Stimulated activated CD4-positive, alpha-beta T cell treated with anti-CD3 and anti-CD28 coated beads, Interleukin-2, amount 100 ng/mL, for 24 hours (primary cell): ENCODE data around the gene ACVR2B.
A peak's percentile ranks its signal among the peaks of the same experiment; 100 is the strongest.

Experiments used
- DNase-seq, 2 donors: peaks; one replicate each; pipeline ENCODE4 v3.0.0-alpha.2; 2020

ACVR2B gene

GRCh38 chr3:38458796-38459498, 5.3 kb downstream of the ACVR2B start:
- no peak for DNase-seq

DNA sequence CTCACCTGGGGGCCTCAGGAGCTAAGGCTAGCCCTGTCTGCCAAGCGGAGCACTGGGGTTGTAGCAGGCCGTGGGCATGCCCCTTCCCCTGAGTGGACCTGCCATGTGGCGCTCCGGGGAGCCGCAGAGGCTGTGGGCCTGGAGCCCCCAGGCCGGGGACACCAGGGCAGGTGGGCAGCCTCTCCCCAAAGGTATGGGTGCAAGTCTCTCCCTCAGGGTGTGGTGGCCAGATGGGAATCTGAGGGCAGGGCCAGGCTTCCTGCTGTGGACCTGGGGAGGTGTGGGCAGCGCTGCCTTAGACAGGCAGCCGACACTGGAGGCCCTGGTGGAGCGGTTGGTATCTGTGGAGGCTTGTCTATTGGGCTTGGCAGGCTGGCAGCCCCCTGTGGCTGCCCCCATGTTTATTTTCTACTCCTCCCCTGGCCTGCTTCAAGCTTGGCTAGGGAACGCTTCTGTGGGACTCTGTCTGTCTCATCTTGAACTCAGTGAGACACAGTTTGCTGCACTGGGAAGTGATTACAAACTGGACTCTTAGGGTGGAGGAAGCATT, 5.9 kb downstream of the ACVR2B start:
- DNase-seq, result no peak

DNA sequence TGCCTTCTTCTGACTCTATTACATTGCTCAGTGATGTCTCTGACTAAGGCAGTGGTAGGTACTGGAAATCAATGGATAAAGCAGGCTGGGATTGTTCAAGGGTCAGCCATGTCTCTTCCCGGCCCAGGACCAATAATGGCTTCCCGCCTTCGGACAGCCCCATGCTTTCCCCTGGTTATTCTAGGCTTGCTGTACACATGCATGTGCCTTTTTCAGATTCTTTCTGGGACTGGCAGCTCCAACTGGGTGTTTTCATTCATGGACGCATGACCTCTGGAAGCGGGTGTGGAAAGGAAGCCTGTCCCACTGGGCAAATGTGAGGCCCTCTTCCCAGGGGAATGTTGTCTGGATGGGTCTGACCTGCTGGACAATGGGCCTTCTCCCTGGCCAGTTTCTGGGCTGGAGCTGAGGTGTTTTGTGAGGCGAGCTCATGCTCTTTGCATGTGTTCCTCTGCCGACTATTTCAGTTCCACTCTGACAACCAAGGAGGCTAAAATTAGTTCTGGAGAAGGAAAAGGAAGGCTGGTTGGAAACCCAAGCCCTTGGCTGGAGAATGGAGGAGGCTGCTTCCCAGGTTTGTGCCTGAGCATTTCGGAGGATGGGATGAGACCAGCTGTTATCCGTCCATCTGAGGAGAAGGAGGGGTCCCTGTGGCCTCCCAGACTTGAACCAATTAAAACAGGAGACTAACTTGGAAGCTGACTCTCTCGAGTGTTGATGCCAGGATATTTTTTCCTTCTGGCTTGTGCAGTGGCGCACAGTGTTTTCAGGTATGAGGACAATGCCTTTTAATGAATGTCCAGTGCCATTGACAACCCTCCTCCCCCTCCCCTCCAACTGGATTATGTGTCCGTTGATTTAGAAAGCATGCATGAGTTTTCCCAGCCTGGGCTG, 6.9 kb downstream of the ACVR2B start:
- no peak for DNase-seq

GRCh38 chr3:38465588-38466154, 12.0 kb downstream of the ACVR2B start:
- DNase-seq, result no peak

DNA sequence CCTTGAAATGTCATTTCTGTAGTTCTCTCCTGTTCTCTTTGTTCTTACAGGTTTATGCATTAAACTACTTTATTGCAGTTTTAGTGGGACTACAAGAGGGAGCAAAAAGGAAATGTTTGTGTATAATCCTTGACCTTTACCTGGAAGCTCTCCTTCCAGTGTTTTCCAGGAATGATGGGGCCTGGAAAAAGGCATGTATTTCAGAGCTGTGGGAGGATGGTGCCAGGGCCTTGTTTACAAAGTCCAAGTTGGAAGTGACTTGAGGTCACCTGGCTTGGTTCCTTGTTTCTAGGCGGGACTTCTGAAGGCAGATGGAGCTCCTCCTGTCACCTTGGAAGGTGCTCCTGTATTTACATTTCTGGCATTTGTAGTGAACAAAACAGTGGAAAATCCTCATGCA, 15.1 kb downstream of the ACVR2B start:
- DNase-seq, result no peak

DNA sequence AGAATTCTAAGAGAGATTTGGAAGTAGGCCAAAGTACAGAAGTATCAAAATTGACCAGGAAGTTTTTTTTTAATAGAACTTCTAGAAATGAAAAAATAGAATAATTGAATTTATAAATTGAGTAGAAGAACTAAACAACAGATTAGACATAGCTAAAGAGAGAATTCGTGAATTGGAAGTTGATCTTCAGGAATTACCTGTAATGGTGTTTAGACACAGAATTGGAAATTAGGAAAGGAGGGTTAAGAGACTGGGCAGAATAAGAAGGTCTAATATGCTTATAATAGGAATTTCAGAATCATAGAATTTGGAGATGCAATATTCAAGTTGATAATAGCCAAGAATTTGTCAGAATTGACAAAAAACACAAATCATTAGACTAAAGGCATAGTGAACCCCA, 16.2 kb downstream of the ACVR2B start:
- DNase-seq, result no peak

GRCh38 chr3:38471260-38471857, 17.7 kb downstream of the ACVR2B start:
- no peak for DNase-seq

DNA sequence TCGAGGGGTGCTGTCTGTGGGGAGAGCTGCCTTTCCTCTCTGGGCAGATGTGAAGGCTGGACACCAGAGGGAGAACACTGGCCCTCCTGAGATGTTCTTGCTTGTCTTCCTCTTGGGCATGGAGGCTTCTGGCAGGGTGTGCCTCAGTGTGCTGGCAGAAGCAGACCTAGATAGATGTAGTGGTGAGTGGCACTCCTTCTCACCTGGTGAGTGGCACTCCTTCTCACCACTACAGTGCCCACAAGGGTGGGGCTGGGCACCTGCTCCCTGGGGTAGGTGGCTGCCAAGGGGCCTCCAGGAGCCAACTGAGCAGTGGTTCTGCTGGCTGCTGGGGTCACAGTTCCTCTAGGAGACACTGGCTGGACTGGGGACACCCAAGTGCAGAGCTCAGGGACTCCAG, 18.7 kb downstream of the ACVR2B start:
- no peak for DNase-seq

- DNase-seq, result no peak
Measured at GRCh38 chr3:38473229-38473628, 19.5 kb downstream of the ACVR2B start.

DNA sequence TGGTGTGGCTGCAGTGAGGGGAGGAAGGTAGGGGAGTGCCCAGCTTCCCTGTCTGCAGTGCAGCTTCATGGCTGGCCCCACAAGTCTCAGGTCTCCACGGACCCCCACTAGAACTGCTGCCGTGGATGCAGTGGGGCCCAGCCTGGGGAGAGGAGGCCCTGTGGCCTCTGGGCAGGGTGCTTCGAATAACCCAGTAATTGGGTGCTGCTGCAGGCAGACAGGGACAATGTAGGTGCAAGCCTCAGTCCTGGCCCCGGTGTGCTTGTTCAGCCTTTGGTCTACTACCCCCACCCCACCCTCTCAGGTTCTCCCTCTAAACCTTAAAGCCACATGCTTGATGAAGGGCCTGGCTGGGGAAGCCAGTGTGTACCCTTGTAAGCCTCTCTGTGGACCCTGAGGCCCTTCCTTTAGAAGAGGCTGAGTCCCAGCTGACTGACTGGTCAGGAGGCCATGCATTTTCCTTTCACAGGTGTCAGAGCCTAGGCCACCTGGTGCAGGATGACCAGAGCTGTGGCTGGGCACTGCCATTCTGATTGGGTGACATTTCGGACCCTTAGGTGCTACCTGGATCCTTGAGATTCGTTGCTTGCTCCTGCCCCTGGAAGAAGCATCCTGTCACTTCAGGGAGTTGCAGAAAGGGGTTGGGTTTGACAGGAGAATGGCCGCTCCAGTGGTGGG, 21.4 kb downstream of the ACVR2B start:
- DNase-seq, result no peak

- no peak for DNase-seq
Measured at GRCh38 chr3:38475716-38476115, 22.0 kb downstream of the ACVR2B start.

- DNase-seq, result no peak
Measured at GRCh38 chr3:38476157-38476756, 22.6 kb downstream of the ACVR2B start.

GRCh38 chr3:38477057-38477820, 23.5 kb downstream of the ACVR2B start:
- DNase-seq, result no peak

- DNase-seq, result no peak
Measured at GRCh38 chr3:38477839-38478450, 24.3 kb downstream of the ACVR2B start.

DNA sequence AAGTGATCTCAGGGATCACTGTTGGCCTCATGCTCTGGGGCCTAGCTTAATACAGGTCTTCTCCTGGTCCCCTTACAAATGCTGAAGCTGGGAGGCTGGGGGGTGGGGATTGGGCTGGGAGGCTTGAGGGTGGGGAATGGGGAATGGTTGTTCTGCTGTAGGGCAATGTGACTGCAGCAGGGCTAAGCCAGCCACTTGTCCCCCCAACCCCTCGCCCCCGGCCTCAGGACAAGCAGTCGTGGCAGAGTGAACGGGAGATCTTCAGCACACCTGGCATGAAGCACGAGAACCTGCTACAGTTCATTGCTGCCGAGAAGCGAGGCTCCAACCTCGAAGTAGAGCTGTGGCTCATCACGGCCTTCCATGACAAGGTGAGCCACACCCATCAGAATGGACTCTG, 25.2 kb downstream of the ACVR2B start:
- DNase-seq, result no peak

- DNase-seq, result peak; percentile 42 to 50
Measured at GRCh38 chr3:38479431-38480092, 25.9 kb downstream of the ACVR2B start.

DNA sequence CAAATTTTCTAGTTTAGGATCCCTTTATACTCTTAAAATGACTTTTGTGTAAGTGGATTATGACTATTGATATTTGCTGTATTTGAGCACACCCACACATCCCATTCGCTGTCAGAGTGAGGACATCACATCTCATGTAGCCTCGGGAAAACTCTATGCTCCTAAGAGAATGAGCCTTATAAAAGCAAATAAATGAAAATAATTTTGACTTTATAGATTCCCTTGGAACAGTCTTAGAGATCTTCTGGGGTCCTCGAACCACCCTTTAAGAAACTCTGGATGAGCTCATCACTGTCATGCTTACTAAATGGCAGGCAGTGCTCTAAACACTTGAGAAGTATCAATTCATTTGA, 26.4 kb downstream of the ACVR2B start:
- DNase-seq, result no peak

DNA sequence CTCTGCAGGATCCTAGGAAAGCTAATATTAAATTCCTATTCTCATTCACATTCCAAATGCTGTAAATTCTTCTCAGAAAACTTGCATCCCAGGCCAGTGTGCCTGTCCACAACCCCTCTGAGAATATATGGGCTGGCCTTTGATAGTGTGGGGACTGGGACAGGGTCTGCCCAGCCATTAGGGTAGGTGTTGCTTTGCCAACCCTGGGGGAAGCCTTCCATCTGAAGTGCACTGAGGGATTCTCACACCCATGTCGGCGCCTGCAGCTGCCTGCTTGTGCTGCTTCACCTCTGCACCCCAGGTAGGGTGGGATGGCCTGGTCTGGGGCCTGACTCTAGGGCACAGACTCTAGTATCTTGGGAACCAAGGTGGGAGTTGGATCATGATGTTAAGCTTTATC, 27.2 kb downstream of the ACVR2B start:
- DNase-seq, result no peak

- DNase-seq, result no peak
Measured at GRCh38 chr3:38482951-38483350, 29.3 kb downstream of the ACVR2B start.

DNA sequence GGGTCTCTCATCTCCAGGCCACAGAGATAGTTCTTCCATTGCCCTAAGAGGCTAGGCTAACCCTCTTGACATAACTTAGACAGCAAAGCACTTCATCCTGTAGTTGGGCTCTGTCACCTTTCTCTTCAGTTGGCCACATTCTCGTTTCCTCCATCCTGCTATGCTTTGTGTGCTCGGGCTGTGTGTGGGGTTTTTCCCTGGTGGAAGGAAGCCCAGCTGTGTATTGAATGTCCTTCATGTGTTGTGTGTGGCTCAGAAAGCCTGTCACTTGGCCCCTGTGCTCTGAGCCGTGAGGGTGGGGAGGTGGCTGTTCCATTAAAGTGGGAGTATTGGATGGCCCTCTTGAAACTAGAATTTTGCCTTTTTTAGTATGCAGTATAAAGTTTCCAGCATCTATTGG, 33.6 kb downstream of the ACVR2B start:
- no peak for DNase-seq

- no peak for DNase-seq
Measured at GRCh38 chr3:38488949-38489348, 35.3 kb downstream of the ACVR2B start.
